GM12865 (cell line): ENCODE measurements around the gene ARHGAP18.
A peak's percentile ranks its signal among the peaks of the same experiment; 100 is the strongest.

Experiments used
- DNase-seq: peaks from one replicate; pipeline ENCODE4 v3.0.0; 2010; ENCODE audit warnings: low read depth
- H3K4me3 ChIP-seq: 2 replicates; pipeline ENCODE4 v1.5.1; 2011; ENCODE audit warnings: mild to moderate bottlenecking, low read depth, low read length, control low read depth
- TF ChIP-seq, protein P1 (sequence below): IDR thresholded peaks from 2 replicates; pipeline ENCODE4 v1.5.1; 2011; ENCODE audit warnings: low read length, control low read depth, low read depth, inconsistent platforms; ENCODE audit not compliant: insufficient read depth; ENCODE audit errors: missing control alignments

The ARHGAP18 gene

DNA sequence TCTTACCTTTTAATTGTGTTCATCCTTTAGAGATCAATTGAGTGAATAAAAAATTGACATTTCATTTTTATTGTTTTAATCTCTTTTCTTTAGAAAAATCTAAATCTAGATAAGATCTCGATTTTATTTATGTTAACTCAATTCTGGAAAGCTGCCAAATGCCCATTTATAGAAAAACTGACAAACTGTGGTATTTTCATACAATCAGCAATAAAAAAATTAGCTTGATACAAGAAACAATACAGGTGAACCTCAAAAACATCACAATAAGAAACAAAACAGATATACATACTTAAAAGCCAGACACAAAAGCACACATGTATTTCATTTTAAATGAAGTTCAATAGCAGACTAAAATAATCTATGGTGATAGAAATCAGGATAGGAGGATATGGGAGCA lies 30.0 kb upstream of the ARHGAP18 start:
- no peak for DNase-seq
- TF ChIP-seq, protein P1, sequence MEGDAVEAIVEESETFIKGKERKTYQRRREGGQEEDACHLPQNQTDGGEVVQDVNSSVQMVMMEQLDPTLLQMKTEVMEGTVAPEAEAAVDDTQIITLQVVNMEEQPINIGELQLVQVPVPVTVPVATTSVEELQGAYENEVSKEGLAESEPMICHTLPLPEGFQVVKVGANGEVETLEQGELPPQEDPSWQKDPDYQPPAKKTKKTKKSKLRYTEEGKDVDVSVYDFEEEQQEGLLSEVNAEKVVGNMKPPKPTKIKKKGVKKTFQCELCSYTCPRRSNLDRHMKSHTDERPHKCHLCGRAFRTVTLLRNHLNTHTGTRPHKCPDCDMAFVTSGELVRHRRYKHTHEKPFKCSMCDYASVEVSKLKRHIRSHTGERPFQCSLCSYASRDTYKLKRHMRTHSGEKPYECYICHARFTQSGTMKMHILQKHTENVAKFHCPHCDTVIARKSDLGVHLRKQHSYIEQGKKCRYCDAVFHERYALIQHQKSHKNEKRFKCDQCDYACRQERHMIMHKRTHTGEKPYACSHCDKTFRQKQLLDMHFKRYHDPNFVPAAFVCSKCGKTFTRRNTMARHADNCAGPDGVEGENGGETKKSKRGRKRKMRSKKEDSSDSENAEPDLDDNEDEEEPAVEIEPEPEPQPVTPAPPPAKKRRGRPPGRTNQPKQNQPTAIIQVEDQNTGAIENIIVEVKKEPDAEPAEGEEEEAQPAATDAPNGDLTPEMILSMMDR: no peak
- H3K4me3 ChIP-seq: no peak overlapping the region

DNA sequence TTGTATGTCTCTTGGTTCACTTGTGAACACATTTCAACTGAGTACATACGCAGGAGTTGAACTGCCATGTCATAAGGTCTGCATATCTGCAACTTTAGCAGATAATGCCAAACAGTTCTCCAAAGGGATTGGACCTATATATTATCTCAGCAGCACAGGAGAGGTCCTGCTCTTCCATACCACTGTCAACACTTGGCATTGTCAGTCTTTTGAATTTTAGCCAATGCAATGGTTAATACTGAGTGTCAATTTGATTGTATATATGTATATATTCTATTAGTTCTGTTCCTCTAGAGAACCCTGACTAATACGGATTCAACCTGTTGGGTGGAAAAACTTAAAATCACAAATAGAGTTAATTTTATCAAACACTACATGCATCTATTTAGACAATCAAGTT lies 26.1 kb upstream of the ARHGAP18 start:
- H3K4me3 ChIP-seq: no peak overlapping the region
- no peak for DNase-seq
- TF ChIP-seq, protein P1: no peak

DNA sequence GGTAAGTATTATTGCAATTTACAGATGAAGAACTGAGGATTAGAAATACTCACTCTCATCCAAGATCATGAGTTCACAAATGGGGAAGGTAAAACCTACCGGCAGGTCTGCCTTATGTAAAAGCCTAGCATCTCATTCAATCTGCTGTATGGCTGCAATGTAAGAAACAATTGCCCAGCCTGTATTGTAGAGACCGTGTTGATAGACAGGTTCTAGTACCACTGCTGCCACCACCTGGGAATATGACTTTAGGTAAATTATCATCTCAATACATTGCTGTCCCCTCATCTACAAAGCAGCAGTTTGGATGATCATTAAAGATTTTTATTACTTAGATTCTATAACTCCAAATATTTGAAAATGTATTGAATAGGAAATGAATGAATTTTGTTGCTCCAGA lies 23.3 kb upstream of the ARHGAP18 start:
- no peak overlapping the region for H3K4me3 ChIP-seq
- TF ChIP-seq, protein P1: peak; percentile 5
- peak; percentile 39 for DNase-seq

DNA sequence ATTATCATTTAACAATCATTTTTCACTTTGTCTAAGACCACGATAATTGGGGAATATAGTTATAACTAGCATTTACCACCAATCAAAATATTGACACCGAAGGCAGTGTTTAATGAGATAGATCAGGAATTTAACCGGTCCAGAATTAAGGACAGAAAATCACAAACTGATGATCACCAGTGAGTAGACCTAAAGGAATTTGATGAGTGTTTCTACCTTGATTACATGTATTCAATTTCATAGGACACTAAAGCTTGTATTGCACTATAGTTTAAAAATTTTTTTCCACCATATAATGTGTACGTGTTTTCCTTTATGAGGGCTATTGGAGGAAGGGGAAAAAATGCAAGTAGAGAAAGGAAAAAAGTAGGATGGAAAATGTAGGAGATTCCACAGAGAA lies 22.6 kb upstream of the ARHGAP18 start:
- DNase-seq: no peak
- TF ChIP-seq, protein P1: no peak
- H3K4me3 ChIP-seq: no peak overlapping the region

DNA sequence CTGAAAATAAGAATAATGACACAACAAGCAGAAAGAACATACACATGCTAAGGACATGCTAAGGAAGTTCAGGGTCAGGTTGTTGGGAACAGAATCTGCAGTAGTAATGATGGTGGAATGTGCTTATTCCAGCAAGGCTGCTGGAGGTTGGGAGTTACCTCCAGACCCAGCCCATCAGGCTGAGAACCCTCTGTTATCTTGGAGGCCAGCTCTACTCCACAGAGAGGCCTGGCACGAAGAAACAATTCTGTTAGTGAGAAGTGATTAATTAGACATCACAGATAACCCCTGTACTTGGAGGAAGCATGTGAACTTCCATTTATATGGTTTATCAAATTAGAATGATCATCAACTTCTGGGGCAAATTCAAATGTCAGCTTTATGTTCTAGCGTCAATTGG lies 22.1 kb upstream of the ARHGAP18 start:
- H3K4me3 ChIP-seq: no peak overlapping the region
- DNase-seq: no peak
- TF ChIP-seq, protein P1: no peak

DNA sequence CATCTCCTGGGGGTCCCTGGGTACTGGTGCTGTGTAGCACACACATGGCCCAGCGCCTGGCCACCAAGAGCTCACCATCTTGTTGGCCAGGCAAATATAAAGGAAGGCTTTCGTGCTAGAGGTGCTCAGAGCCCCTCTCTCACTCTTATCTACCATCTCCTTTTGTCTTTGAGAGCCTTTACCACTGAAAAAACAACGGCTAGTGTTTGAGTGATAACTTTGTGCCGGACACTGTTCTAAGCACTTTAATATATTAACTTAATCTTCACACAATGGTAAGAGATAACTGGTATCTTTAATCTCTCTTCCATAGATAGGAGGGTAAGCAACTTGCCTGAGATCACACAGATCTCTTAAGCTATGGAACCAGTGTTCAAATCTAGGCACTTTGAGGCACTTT lies 21.5 kb upstream of the ARHGAP18 start:
- no peak for DNase-seq
- H3K4me3 ChIP-seq: no peak overlapping the region
- TF ChIP-seq, protein P1: no peak

DNA sequence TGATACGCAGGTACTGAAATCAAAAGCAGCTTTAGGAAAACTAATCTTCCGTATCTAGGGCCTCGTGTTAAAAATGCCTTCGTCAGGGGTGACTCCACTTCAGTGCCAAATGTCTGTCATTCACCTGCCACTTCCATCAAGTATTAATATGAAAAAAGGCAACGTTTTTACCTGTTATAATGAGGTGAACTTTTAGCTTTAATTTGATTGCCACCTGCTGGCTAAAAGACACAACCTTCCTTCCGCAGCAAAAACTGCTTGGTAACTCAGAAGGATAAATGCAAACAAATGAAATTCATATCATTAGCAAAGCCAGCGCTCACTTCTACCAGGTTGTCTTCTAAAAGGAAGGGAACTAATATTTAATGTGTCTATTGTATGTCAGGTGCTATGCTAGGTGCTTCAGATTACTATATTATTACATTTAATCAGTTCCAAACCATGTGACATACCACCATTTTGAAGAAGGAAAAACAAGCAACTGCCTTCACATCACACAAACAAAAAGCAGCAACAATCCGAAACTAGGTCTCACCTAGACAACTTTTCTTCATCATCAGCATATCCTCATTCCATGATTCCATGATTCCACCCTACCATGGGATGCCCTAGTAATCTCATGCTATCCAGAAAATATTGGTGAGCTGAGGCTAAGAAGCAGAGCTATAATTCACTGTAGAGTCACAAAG lies 20.6 kb upstream of the ARHGAP18 start:
- DNase-seq: peak; percentile 70
- H3K4me3 ChIP-seq: no peak overlapping the region
- TF ChIP-seq, protein P1: peak; percentile 41
